Astrocyte of the spinal cord (primary cell): ENCODE measurements around the gene MAGI2.

Experiments used
- DNase-seq: peaks from one replicate; pipeline ENCODE4 v3.0.0; 2011; ENCODE audit warnings: low read depth, low spot score
- H3K4me3 ChIP-seq: 2 replicates; pipeline ENCODE4 v1.5.1; 2011; ENCODE audit warnings: low read depth, mild to moderate bottlenecking, low read length, moderate library complexity
- CTCF ChIP-seq: IDR thresholded peaks from 2 replicates; pipeline ENCODE4 v1.5.1; 2012; ENCODE audit warnings: low read depth, mild to moderate bottlenecking, low read length, inconsistent platforms
- in situ Hi-C: cut with HindIII; loops from 2 replicates; pipeline ENCODE4 v1.10.0; 2017; ENCODE audit warnings: low sequenced_read_pairs

Gene MAGI2

GRCh38 chr7:78080811-78081210 is 1372.7 kb downstream of the MAGI2 start:
- TF ChIP-seq CTCF, result no peak
- in situ Hi-C loops, result no loop called here
- no peak overlapping the region for H3K4me3 ChIP-seq
- DNase-seq, result no peak

GRCh38 chr7:78080241-78080640 is 1373.2 kb downstream of the MAGI2 start:
- in situ Hi-C loops, result no loop called here
- DNase-seq, result no peak
- TF ChIP-seq CTCF, result no peak
- no peak overlapping the region for H3K4me3 ChIP-seq

GRCh38 chr7:78074713-78075112 is 1378.8 kb downstream of the MAGI2 start:
- in situ Hi-C loops, result no loop called here
- no peak for DNase-seq
- no peak for TF ChIP-seq CTCF
- H3K4me3 ChIP-seq, result no peak overlapping the region

GRCh38 chr7:78073609-78074382 is 1379.7 kb downstream of the MAGI2 start:
- in situ Hi-C loops, result no loop called here
- H3K4me3 ChIP-seq, result no peak overlapping the region
- no peak for TF ChIP-seq CTCF
- DNase-seq, result no peak

GRCh38 chr7:78072201-78072590 is 1381.3 kb downstream of the MAGI2 start:
- DNase-seq, result no peak
- no peak for TF ChIP-seq CTCF
- H3K4me3 ChIP-seq, result no peak overlapping the region
- in situ Hi-C loops, result no loop called here

GRCh38 chr7:78071491-78072200 is 1381.8 kb downstream of the MAGI2 start:
- DNase-seq, result no peak
- no peak for TF ChIP-seq CTCF
- in situ Hi-C loops, result no loop called here
- no peak overlapping the region for H3K4me3 ChIP-seq
